IMR-90 (cell line): ENCODE data around the gene OR5C1. TPM values are rescaled to one million over a fixed set of nuclear protein-coding genes. Genes with fewer than 3 reads are reported as not detected.

Experiments used
- CTCF ChIP-seq: conservative IDR thresholded peaks from 2 replicates; pipeline ENCODE4 v1.5.1; 2012; ENCODE audit warnings: mild to moderate bottlenecking, low read depth, low read length, improper control_type of control experiment
- USF2 ChIP-seq: fragments of 150-350 bp; IDR thresholded peaks from 2 replicates; pipeline ENCODE4 v1.6.1; 2017; ENCODE audit warnings: mild to moderate bottlenecking, antibody characterized with exemption, low read length, low read depth
- polyA plus RNA-seq, 3 experiments: library from polyadenylated mRNA; depleted of rRNA; stranded (reverse); fragments of >200 nt; gene quantifications; 2 replicates each; pipeline ENCODE4 v1.2.3, GENCODE V29; 2012; ENCODE audit warnings: low replicate concordance in 1 of 3
- total RNA-seq: library from RNA; depleted of rRNA; stranded (reverse); fragments of >200 nt; gene quantifications from 2 replicates; pipeline ENCODE4 v1.2.3, GENCODE V29; 2012

Gene OR5C1
- total and polyA plus RNA-seq, 2 of the 4 experiments (the other 2 are of a cell fraction), result not detected

- no peak for TF ChIP-seq CTCF
- no peak for TF ChIP-seq USF2
Measured at GRCh38 chr9:122800066-122801060, 11.6 kb downstream of the OR5C1 start, which contains the start of gene OR1K1 (continued).
